ENCODE data around the gene SNRNP40. TPM values are rescaled to one million over a fixed set of nuclear protein-coding genes. Genes with fewer than 3 reads are reported as not detected.

The SNRNP40 gene
- polyA plus RNA-seq, 1 of the 3 experiments (the other 2 are of a cell fraction), result 46.7 TPM

- no peak for TF ChIP-seq CHD2 (IDR thresholded peaks at IDR 0.05; ENCODE audit: low read length, partially characterized antibody)
- TF ChIP-seq ZBTB33 (IDR thresholded peaks at IDR 0.05; ENCODE audit: borderline replicate concordance, low read depth), result no peak
Observed at GRCh38 chr1:31327381-31327780, 30.8 kb upstream of the SNRNP40 start (continued).

GRCh38 chr1:31326461-31326860 lies 29.9 kb upstream of the SNRNP40 start:
- Histone ChIP-seq H3K4me2 (no peak overlapping the region), H3K79me2 (ENCODE audit: insufficient read depth) (no peaks in the 10 kb centered on the region), H3K4me3 (ENCODE audit: low read depth in 2 of 2, low read length in 1 of 2) (no peak overlapping the region), H3K27me3 (ENCODE audit: insufficient read depth) (no peaks in the 10 kb centered on the region), H3K9me3 (no peaks in the 10 kb centered on the region), H3K4me1 (ENCODE audit: control insufficient read depth in 1 of 2, insufficient read depth in 2 of 2, low read depth in 1 of 2, low read length in 1 of 2) (no peaks in the 10 kb centered on the region), H4K20me1 (ENCODE audit: insufficient read depth) (no peaks in the 10 kb centered on the region), H2AFZ (ENCODE audit: low read depth) (no peak overlapping the region), H3K36me3 (replicated peaks in 1 of 2; ENCODE audit: control insufficient read depth in 1 of 2, insufficient read depth in 2 of 2, low read length in 1 of 2) (peaks cover 4% of the 10 kb centered on the region in 2 experiments), H3K27ac (ENCODE audit: low read depth in 2 of 2, low read length in 1 of 2) (no peak overlapping the region), H3K9ac (no peak overlapping the region), H3K9me2 (no peaks in the 10 kb centered on the region), H3F3A (replicated peaks; ENCODE audit: insufficient read depth) (no peaks in the 10 kb centered on the region)
- no peak for DNase-seq
- WGBS (ENCODE audit: low lambda C conversion rate), result 100% methylated on average over 1 of the region's 1 CpG
- CTCF ChIA-PET, result interaction anchor here (1.0 to 7.2 kb wide), 4 partner anchors 10 to 143 kb away, joined by 3 to 112 read pairs (median 4); no protein-coding TSS in a partner anchor
- TF ChIP-seq RFX5 (IDR thresholded peaks at IDR 0.05; ENCODE audit: low read length) (no peak), FOXM1 (IDR thresholded peaks at IDR 0.05; ENCODE audit: low read depth) (no peak), NFIC (IDR thresholded peaks at IDR 0.05; ENCODE audit: borderline replicate concordance) (no peak), JUND (IDR thresholded peaks at IDR 0.05) (no peak), USF1 (IDR thresholded peaks at IDR 0.05; ENCODE audit: borderline replicate concordance, low read depth) (no peak), REST (IDR thresholded peaks at IDR 0.05; ENCODE audit: low read depth, low read length) (no peak), CHD2 (IDR thresholded peaks at IDR 0.05; ENCODE audit: low read length, partially characterized antibody) (no peak), MEF2A (IDR thresholded peaks at IDR 0.05; ENCODE audit: borderline replicate concordance, low read depth) (no peak), GATA2 (CRISPR knock-in tag; IDR thresholded peaks at IDR 0.05) (no peak), MAX (IDR thresholded peaks at IDR 0.05; ENCODE audit: low read depth) (no peak), SIN3A (IDR thresholded peaks at IDR 0.05; ENCODE audit: borderline replicate concordance, low read depth, low read length) (no peak), PBX3 (IDR thresholded peaks at IDR 0.05) (no peak), USF2 (IDR thresholded peaks at IDR 0.05; ENCODE audit: borderline replicate concordance, low read depth, low read length) (no peak), RCOR1 (IDR thresholded peaks at IDR 0.05; ENCODE audit: low read length) (no peak), GABPA (IDR thresholded peaks at IDR 0.05; ENCODE audit: low read depth) (no peak), EP300 (IDR thresholded peaks at IDR 0.05; ENCODE audit: borderline replicate concordance in 1 of 2, low read depth in 1 of 2, low read length in 1 of 2) (no peak), SMC3 (IDR thresholded peaks at IDR 0.05; ENCODE audit: low read depth, low read length) (no peak), CTCF (IDR thresholded peaks at IDR 0.05) (no peak), EZH2phosphoT487 (IDR thresholded peaks at IDR 0.05; ENCODE audit: borderline replicate concordance, low read depth) (no peak), TAF1 (IDR thresholded peaks at IDR 0.05; ENCODE audit: borderline replicate concordance, low read depth, low read length) (no peak)
- POLR2A ChIA-PET, result no interaction called here
